WTC11 (cell line): ENCODE results near the gene RPS6KB2. TPM values are rescaled to one million over a fixed set of nuclear protein-coding genes. Genes with fewer than 3 reads are reported as not detected.

Source experiments
- CDX4 ChIP-seq: fragments of 250-450 bp; sonication (Bioruptor Pico); IDR thresholded peaks from 2 replicates; pipeline ENCODE4 v1.9.0; 2021; ENCODE audit warnings: moderate library complexity, mild to moderate bottlenecking, inconsistent platforms, borderline replicate concordance
- CREM ChIP-seq: sonication (generic); formaldehyde crosslinking; IDR thresholded peaks from 2 replicates; pipeline ENCODE4 v1.8.1; 2022; ENCODE audit warnings: mild to moderate bottlenecking, missing genetic modification reagents, moderate library complexity
- E2F1 ChIP-seq: sonication (generic); formaldehyde crosslinking; IDR thresholded peaks from 2 replicates; pipeline ENCODE4 v1.8.0; 2022; ENCODE audit warnings: mild to moderate bottlenecking, missing genetic modification reagents
- E2F4 ChIP-seq: sonication (generic); formaldehyde crosslinking; IDR thresholded peaks from 2 replicates; pipeline ENCODE4 v1.8.1; 2022; ENCODE audit warnings: low read depth, mild to moderate bottlenecking, moderate library complexity, missing genetic modification reagents, borderline replicate concordance
- ELF4 ChIP-seq: sonication (generic); formaldehyde crosslinking; IDR thresholded peaks from 2 replicates; pipeline ENCODE4 v1.8.1; 2022; ENCODE audit warnings: low read depth, mild to moderate bottlenecking, moderate library complexity, missing genetic modification reagents
- FOXJ3 ChIP-seq: sonication (generic); formaldehyde crosslinking; IDR thresholded peaks from 2 replicates; pipeline ENCODE4 v1.9.0; 2021; ENCODE audit warnings: missing genetic modification reagents, mild to moderate bottlenecking, borderline replicate concordance
- GRHL2 ChIP-seq: fragments of 250-450 bp; sonication (Bioruptor Pico); IDR thresholded peaks from 2 replicates; pipeline ENCODE4 v1.8.0; 2022; ENCODE audit warnings: mild to moderate bottlenecking, moderate library complexity; ENCODE audit not compliant: insufficient replicate concordance, severe bottlenecking
- IRF2 ChIP-seq: sonication (generic); formaldehyde crosslinking; IDR thresholded peaks from 2 replicates; pipeline ENCODE4 v1.8.0; 2022; ENCODE audit warnings: low read depth, missing genetic modification reagents, borderline replicate concordance
- JUN ChIP-seq: sonication (generic); formaldehyde crosslinking; IDR thresholded peaks from 2 replicates; pipeline ENCODE4 v1.8.0; 2023; ENCODE audit warnings: mild to moderate bottlenecking, missing genetic modification reagents
- KAT7 ChIP-seq: sonication (generic); formaldehyde crosslinking; IDR thresholded peaks from 2 replicates; pipeline ENCODE4 v1.8.1; 2023; ENCODE audit warnings: missing genetic modification reagents, mild to moderate bottlenecking, borderline replicate concordance
- MXD4 ChIP-seq: fragments of 250-450 bp; sonication (Bioruptor Pico); IDR thresholded peaks from 2 replicates; pipeline ENCODE4 v1.8.0; 2021; ENCODE audit warnings: mild to moderate bottlenecking, moderate library complexity, borderline replicate concordance
- MYBL2 ChIP-seq: sonication (generic); formaldehyde crosslinking; IDR thresholded peaks from 2 replicates; pipeline ENCODE4 v1.8.1; 2023; ENCODE audit warnings: mild to moderate bottlenecking, moderate library complexity, missing genetic modification reagents
- NR1H2 ChIP-seq: sonication (generic); formaldehyde crosslinking; IDR thresholded peaks from 2 replicates; pipeline ENCODE4 v1.9.0; 2021; ENCODE audit warnings: mild to moderate bottlenecking, moderate library complexity, missing genetic modification reagents
- NR3C1 ChIP-seq: sonication (generic); formaldehyde crosslinking; conservative IDR thresholded peaks from 2 replicates; pipeline ENCODE4 v1.8.1; 2023; ENCODE audit warnings: low read depth, mild to moderate bottlenecking, missing genetic modification reagents
- OVOL2 ChIP-seq: fragments of 250-450 bp; sonication (Bioruptor Pico); IDR thresholded peaks from 2 replicates; pipeline ENCODE4 v1.9.0; 2021; ENCODE audit warnings: mild to moderate bottlenecking, borderline replicate concordance
- PRRX2 ChIP-seq: fragments of 250-450 bp; sonication (Bioruptor Pico); IDR thresholded peaks from 2 replicates; pipeline ENCODE4 v1.8.0; 2021; ENCODE audit warnings: mild to moderate bottlenecking
- RELA ChIP-seq: sonication (generic); formaldehyde crosslinking; IDR thresholded peaks from 2 replicates; pipeline ENCODE4 v1.8.1; 2022; ENCODE audit warnings: missing genetic modification reagents, mild to moderate bottlenecking, borderline replicate concordance
- TEAD1 ChIP-seq: sonication (generic); formaldehyde crosslinking; IDR thresholded peaks from 2 replicates; pipeline ENCODE4 v1.8.0; 2022; ENCODE audit warnings: mild to moderate bottlenecking, missing genetic modification reagents
- TP53 ChIP-seq: sonication (generic); formaldehyde crosslinking; IDR thresholded peaks from 2 replicates; pipeline ENCODE4 v1.8.1; 2023; ENCODE audit warnings: mild to moderate bottlenecking, missing genetic modification reagents
- ZNF138 ChIP-seq: sonication (generic); formaldehyde crosslinking; conservative IDR thresholded peaks from 2 replicates; pipeline ENCODE4 v1.8.1; 2022; ENCODE audit warnings: mild to moderate bottlenecking, moderate library complexity, missing genetic modification reagents
- ZNF232 ChIP-seq: sonication (generic); formaldehyde crosslinking; IDR thresholded peaks from 2 replicates; pipeline ENCODE4 v1.8.0; 2022; ENCODE audit warnings: mild to moderate bottlenecking, missing genetic modification reagents
- ZNF263 ChIP-seq: sonication (generic); formaldehyde crosslinking; IDR thresholded peaks from 2 replicates; pipeline ENCODE4 v1.8.1; 2022; ENCODE audit warnings: low read depth, mild to moderate bottlenecking, moderate library complexity, missing genetic modification reagents
- ZNF281 ChIP-seq: sonication (generic); formaldehyde crosslinking; IDR thresholded peaks from 2 replicates; pipeline ENCODE4 v1.8.0; 2023; ENCODE audit warnings: mild to moderate bottlenecking, missing genetic modification reagents
- ZNF396 ChIP-seq: fragments of 250-450 bp; sonication (Bioruptor Pico); IDR thresholded peaks from 2 replicates; pipeline ENCODE4 v1.8.0; 2021; ENCODE audit warnings: mild to moderate bottlenecking, moderate library complexity, borderline replicate concordance
- ZNF416 ChIP-seq: fragments of 250-450 bp; sonication (Bioruptor Pico); IDR thresholded peaks from 2 replicates; pipeline ENCODE4 v1.9.0; 2021; ENCODE audit warnings: mild to moderate bottlenecking, inconsistent platforms
- total RNA-seq: library from RNA; stranded (reverse); gene quantifications from 3 replicates; pipeline ENCODE4 v1.2.3, GENCODE V29; 2021
- TF ChIP-seq, protein P1 (sequence below): sonication (generic); formaldehyde crosslinking; IDR thresholded peaks from 2 replicates; pipeline ENCODE4 v1.8.1; 2022; ENCODE audit warnings: missing genetic modification reagents, borderline replicate concordance
- TF ChIP-seq, protein P2 (sequence below): sonication (generic); formaldehyde crosslinking; IDR thresholded peaks from 2 replicates; pipeline ENCODE4 v1.8.0; 2022; ENCODE audit warnings: missing genetic modification reagents

The RPS6KB2 gene
- total RNA-seq, 1 experiment from 2014 or later = 54.7 TPM

DNA sequence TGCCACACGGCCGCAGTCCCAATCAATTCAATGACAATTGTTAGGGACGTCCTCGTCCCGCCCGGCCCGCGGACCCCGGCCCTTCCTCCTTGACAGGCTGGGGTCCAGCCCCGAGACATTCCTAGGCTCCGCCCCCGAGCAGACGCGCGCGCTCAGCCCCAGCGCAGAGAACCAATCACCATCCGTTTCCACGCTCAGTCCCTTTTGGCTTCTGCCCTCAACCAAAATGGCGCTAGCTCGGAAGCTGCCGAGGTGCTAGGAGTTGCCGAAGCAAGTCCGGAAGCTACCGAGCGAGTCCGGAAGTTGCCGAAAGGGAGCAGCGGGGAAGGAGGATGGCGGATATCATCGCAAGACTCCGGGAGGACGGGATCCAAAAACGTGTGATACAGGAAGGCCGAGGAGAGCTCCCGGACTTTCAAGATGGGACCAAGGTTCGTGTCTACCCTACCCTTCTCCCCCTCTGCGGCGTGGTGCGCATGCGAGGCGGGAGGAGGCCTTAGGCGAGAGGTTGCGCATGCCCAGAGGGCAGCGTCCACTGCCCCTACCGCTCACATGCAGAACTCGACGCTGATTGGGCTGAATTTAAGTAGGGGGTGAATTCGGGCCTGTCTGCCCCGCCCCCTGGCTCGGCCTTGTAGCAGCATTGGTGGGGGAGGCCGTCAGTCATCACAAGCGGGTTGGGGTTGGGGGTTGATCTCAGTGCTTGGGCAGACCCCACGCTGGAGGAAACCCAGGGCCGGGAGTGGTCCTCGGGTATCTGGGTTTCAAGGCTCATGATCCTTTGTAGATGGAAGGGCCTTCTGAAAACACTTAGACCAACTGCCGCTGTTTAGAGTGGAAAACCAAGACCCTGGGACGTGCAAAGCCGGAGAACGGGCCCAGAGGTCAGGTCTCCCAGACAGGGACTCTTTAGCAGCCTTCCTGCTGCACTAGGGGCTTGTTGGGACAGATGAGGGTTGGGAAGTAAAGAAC is 54.8 kb downstream of the RPS6KB2 start, which contains the start of gene AIP (continued):
- TF ChIP-seq TEAD1 = peak; percentile 99
- TF ChIP-seq PRRX2 (CRISPR knock-in tag) = no peak
- TF ChIP-seq ZNF263 (CRISPR knock-in tag) = peak; percentile 72
- peak; percentile 92 for TF ChIP-seq E2F1 (CRISPR knock-in tag)
- TF ChIP-seq JUN (CRISPR knock-in tag) = peak; percentile 97
- 0 out of 2 replicates have a peak, but pooled peaks have one; percentile 65 for TF ChIP-seq FOXJ3 (CRISPR knock-in tag)
- no peak for TF ChIP-seq GRHL2
- 0 out of 2 replicates have a peak, but pooled peaks have one; percentile 65 for TF ChIP-seq NR1H2
- no peak for TF ChIP-seq ZNF396 (CRISPR knock-in tag)
- TF ChIP-seq ZNF232 (CRISPR knock-in tag) = peak; percentile 99
- TF ChIP-seq TP53 (CRISPR knock-in tag) = peak; percentile 96
- TF ChIP-seq KAT7 (CRISPR knock-in tag) = no peak
- TF ChIP-seq CDX4 = no peak
- no peak for TF ChIP-seq NR3C1 (CRISPR knock-in tag)
- TF ChIP-seq MYBL2 (CRISPR knock-in tag) = peak; percentile 94
- peak; percentile 97 for TF ChIP-seq ZNF281 (CRISPR knock-in tag)
- peak; percentile 92; the same call in 1 of the 2 replicates for TF ChIP-seq ZNF138
- TF ChIP-seq E2F4 = no peak
- TF ChIP-seq IRF2 (CRISPR knock-in tag) = no peak
- TF ChIP-seq RELA (CRISPR knock-in tag) = peak; percentile 95
- peak; percentile 88; the same call in 1 of the 2 replicates for TF ChIP-seq CREM (CRISPR knock-in tag)
- TF ChIP-seq, protein P1, sequence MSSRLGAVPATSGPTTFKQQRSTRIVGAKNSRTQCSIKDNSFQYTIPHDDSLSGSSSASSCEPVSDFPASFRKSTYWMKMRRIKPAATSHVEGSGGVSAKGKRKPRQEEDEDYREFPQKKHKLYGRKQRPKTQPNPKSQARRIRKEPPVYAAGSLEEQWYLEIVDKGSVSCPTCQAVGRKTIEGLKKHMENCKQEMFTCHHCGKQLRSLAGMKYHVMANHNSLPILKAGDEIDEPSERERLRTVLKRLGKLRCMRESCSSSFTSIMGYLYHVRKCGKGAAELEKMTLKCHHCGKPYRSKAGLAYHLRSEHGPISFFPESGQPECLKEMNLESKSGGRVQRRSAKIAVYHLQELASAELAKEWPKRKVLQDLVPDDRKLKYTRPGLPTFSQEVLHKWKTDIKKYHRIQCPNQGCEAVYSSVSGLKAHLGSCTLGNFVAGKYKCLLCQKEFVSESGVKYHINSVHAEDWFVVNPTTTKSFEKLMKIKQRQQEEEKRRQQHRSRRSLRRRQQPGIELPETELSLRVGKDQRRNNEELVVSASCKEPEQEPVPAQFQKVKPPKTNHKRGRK = no peak
- TF ChIP-seq, protein P2, sequence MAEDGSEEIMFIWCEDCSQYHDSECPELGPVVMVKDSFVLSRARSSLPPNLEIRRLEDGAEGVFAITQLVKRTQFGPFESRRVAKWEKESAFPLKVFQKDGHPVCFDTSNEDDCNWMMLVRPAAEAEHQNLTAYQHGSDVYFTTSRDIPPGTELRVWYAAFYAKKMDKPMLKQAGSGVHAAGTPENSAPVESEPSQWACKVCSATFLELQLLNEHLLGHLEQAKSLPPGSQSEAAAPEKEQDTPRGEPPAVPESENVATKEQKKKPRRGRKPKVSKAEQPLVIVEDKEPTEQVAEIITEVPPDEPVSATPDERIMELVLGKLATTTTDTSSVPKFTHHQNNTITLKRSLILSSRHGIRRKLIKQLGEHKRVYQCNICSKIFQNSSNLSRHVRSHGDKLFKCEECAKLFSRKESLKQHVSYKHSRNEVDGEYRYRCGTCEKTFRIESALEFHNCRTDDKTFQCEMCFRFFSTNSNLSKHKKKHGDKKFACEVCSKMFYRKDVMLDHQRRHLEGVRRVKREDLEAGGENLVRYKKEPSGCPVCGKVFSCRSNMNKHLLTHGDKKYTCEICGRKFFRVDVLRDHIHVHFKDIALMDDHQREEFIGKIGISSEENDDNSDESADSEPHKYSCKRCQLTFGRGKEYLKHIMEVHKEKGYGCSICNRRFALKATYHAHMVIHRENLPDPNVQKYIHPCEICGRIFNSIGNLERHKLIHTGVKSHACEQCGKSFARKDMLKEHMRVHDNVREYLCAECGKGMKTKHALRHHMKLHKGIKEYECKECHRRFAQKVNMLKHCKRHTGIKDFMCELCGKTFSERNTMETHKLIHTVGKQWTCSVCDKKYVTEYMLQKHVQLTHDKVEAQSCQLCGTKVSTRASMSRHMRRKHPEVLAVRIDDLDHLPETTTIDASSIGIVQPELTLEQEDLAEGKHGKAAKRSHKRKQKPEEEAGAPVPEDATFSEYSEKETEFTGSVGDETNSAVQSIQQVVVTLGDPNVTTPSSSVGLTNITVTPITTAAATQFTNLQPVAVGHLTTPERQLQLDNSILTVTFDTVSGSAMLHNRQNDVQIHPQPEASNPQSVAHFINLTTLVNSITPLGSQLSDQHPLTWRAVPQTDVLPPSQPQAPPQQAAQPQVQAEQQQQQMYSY (CRISPR knock-in tag) = peak; percentile 73; the same call in 1 of the 2 replicates
- TF ChIP-seq OVOL2 = no peak
- TF ChIP-seq MXD4 (CRISPR knock-in tag) = no peak
- TF ChIP-seq ELF4 (CRISPR knock-in tag) = 0 out of 2 replicates have a peak, but pooled peaks have one; percentile 81
- no peak for TF ChIP-seq ZNF416 (CRISPR knock-in tag)
